Measurements from ENCODE around the gene RXFP2. TPM values are rescaled to one million over a fixed set of nuclear protein-coding genes. Genes with fewer than 3 reads are reported as not detected.

The RXFP2 gene
- total and polyA plus RNA-seq, 9 of the 15 experiments (the other 6 are each of a cell fraction or from before 2014, with no cell fraction given) = not detected

DNA sequence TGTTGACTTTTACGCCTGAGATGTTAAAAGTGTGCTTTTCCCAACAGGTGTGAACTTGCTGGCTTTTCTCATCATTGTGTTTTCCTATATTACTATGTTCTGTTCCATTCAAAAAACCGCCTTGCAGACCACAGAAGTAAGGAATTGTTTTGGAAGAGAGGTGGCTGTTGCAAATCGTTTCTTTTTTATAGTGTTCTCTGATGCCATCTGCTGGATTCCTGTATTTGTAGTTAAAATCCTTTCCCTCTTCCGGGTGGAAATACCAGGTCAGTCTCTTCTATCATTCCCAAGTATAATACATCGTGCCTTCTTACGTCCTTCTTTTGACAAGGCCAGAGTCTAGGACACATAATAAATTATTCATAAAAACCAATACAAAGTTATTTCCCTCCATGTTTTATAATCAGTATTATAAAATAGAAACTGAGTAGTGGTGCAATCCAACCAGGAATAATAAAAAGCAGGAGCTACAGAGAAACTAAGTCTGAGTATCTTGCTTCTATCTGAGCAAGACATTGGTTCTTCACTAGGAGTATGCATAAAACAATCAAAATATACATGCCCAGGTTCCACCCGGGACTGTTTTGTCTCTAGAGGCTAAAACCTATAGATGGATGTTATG, 57.9 kb downstream of the RXFP2 start:
- no peaks in the 10 kb centered on the region for H4K20me1 ChIP-seq (replicated peaks; ENCODE audit: control insufficient read depth, insufficient read depth, low read length)
- H3K27ac ChIP-seq (ENCODE audit: extremely low read depth, low read depth, low read length) = no peak overlapping the region
- no peak overlapping the region for H3K4me3 ChIP-seq
- DNase-seq (ENCODE audit: extremely low read depth in 1 of 4, low spot score in 3 of 4) = peak in 2 of 4 experiments; percentile 1 to 3
- H3K36me3 ChIP-seq (ENCODE audit: control insufficient read depth, insufficient read depth, low read length) = no peaks in the 10 kb centered on the region
- no peaks in the 10 kb centered on the region for H3K27me3 ChIP-seq (ENCODE audit: control insufficient read depth in 2 of 2, insufficient read depth in 2 of 2, low read length in 2 of 2)
- no peak overlapping the region for H3K9ac ChIP-seq (ENCODE audit: insufficient read depth in 1 of 2, low read depth in 2 of 2, low read length in 2 of 2)
- intact Hi-C loops (cut with micrococcal nuclease) = no loop called here
- no peaks in the 10 kb centered on the region for H3K4me1 ChIP-seq (replicated peaks in 1 of 2; ENCODE audit: control insufficient read depth in 2 of 2, insufficient read depth in 2 of 2, low read length in 2 of 2)
- H2AFZ ChIP-seq (ENCODE audit: low read depth, low read length) = no peak overlapping the region
- in situ Hi-C loops (cut with MboI) = no loop called here
- no peaks in the 10 kb centered on the region for H3K9me1 ChIP-seq (ENCODE audit: control insufficient read depth, insufficient read depth, low read length)
- WGBS (ENCODE audit: insufficient coverage, low coverage, missing lambda C conversion rate) = 0% methylated on average over 7 of the region's 7 CpGs
- TF ChIP-seq ELF1 (tag; IDR thresholded peaks at IDR 0.05) (0 out of 2 replicates have a peak, but pooled peaks have one; percentile 22), CTCF (IDR thresholded peaks at IDR 0.05 in 2 of 3, conservative IDR thresholded peaks at IDR 0.05 in 1 of 3; ENCODE audit: insufficient read depth in 2 of 3, low read depth in 1 of 3, low read length in 3 of 3) (0 out of 6 replicates have a peak, but pooled peaks of 2 of the 3 experiments have one; percentile 3 to 10), SETDB1 (IDR thresholded peaks at IDR 0.05; ENCODE audit: low read length) (no peak)
- ChIA-PET POLR2A (no interaction called here), CTCF (ENCODE audit: low intra/inter-chr PET ratio) (no interaction called here)
- H3K4me2 ChIP-seq (ENCODE audit: insufficient read depth, low read length) = no peak overlapping the region
- no peak for ATAC-seq
- no peaks in the 10 kb centered on the region for H3K79me2 ChIP-seq (ENCODE audit: control insufficient read depth, insufficient read depth, low read length)
- no TSS peak for BruUV-seq (replicated peaks)
- no peaks in the 10 kb centered on the region for H3K9me3 ChIP-seq (replicated peaks; ENCODE audit: control insufficient read depth, insufficient read depth, low read depth, low read length)
- no peak for FAIRE-seq

- no peak overlapping the region for H2AFZ ChIP-seq (ENCODE audit: low read depth, low read length)
- TF ChIP-seq SRSF7 (optimal IDR thresholded peaks at IDR 0.05; ENCODE audit: low read depth, low read length) (no peak), RNF219 (CRISPR knock-in tag; IDR thresholded peaks at IDR 0.05) (no peak), ZNF668 (CRISPR knock-in tag; IDR thresholded peaks at IDR 0.05) (no peak), KDM4B (IDR thresholded peaks at IDR 0.05; ENCODE audit: borderline replicate concordance in 2 of 2, low read depth in 1 of 2) (no peak), U2AF2 (optimal IDR thresholded peaks at IDR 0.05; ENCODE audit: low read depth, low read length) (no peak), EHMT2 (IDR thresholded peaks at IDR 0.05) (no peak), NR2F6 (CRISPR knock-in tag; IDR thresholded peaks at IDR 0.05) (no peak)
Observed at GRCh38 chr13:31798189-31798588, 58.9 kb downstream of the RXFP2 start.

More at GRCh38 chr13:31798189-31798588, 58.9 kb downstream of the RXFP2 start:
- in situ Hi-C loops (cut with MboI) (no loop called here), intact Hi-C loops (cut with micrococcal nuclease) (no loop called here)
- no peaks in the 10 kb centered on the region for H3K36me3 ChIP-seq (ENCODE audit: control insufficient read depth, insufficient read depth, low read length)
- no peak overlapping the region for H3K4me2 ChIP-seq (ENCODE audit: insufficient read depth, low read length)
- no peaks in the 10 kb centered on the region for H3K9me3 ChIP-seq (replicated peaks; ENCODE audit: control insufficient read depth, insufficient read depth, low read depth, low read length)
- H3K27me3 ChIP-seq (ENCODE audit: control insufficient read depth in 2 of 2, insufficient read depth in 2 of 2, low read length in 2 of 2) = no peaks in the 10 kb centered on the region
- no peak for DNase-seq (ENCODE audit: extremely low read depth in 1 of 4, low spot score in 3 of 4)
- H3K27ac ChIP-seq (ENCODE audit: extremely low read depth, low read depth, low read length) = no peak overlapping the region
- H3K79me2 ChIP-seq (ENCODE audit: control insufficient read depth, insufficient read depth, low read length) = no peaks in the 10 kb centered on the region
- H3K9me1 ChIP-seq (ENCODE audit: control insufficient read depth, insufficient read depth, low read length) = no peaks in the 10 kb centered on the region
- POLR2A ChIA-PET = no interaction called here
- ATAC-seq = no peak
- WGBS (ENCODE audit: insufficient coverage, low coverage, missing lambda C conversion rate) = 0% methylated on average over 4 of the region's 4 CpGs
- CTCF ChIA-PET (ENCODE audit: low intra/inter-chr PET ratio) = no interaction called here
- H3K9ac ChIP-seq (ENCODE audit: insufficient read depth in 1 of 2, low read depth in 2 of 2, low read length in 2 of 2) = no peak overlapping the region
- H4K20me1 ChIP-seq (replicated peaks; ENCODE audit: control insufficient read depth, insufficient read depth, low read length) = no peaks in the 10 kb centered on the region
- BruUV-seq (replicated peaks) = no TSS peak
- FAIRE-seq = no peak
- H3K4me3 ChIP-seq = no peak overlapping the region
- H3K4me1 ChIP-seq (replicated peaks in 1 of 2; ENCODE audit: control insufficient read depth in 2 of 2, insufficient read depth in 2 of 2, low read length in 2 of 2) = no peaks in the 10 kb centered on the region

Data from K562 (cell line).